Measurements from ENCODE around the gene SERPINB6. TPM values are rescaled to one million over a fixed set of nuclear protein-coding genes. Genes with fewer than 3 reads are reported as not detected.

SERPINB6 gene
- total RNA-seq, 1 experiment from 2014 or later = 39.0 TPM

DNA sequence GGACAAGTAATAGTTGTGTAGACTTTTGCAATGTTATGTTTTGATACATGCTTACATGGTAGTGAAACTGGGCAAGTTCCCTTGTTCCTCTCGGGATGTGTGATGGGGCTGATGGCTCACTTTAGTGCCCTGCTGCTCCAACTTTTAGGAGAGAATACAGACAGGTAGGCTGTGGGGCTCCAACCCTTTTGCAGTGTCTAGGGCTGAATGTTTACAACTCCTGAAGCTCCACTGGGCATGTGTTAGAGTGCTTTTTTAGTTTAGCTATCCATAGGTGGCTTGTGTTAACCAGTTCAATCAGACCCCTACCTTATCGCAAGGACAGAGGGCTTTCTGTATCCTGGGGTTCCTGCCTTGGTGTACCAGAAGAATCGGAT, 33.8 kb downstream of the SERPINB6 start:
- Histone ChIP-seq H3K79me1 (ENCODE audit: insufficient read depth, low read depth, low read length, poor library complexity, severe bottlenecking) (no peaks in the 10 kb centered on the region), H3T11ph (ENCODE audit: low read length) (no peak overlapping the region), H3K27me3 (ENCODE audit: insufficient read depth, low read length) (no peaks in the 10 kb centered on the region), H2AFZ (ENCODE audit: low read length) (no peak overlapping the region), H2BK20ac (ENCODE audit: low read depth, low read length, poor library complexity, severe bottlenecking) (no peak overlapping the region), H2BK5ac (ENCODE audit: insufficient read length, low read length) (no peak overlapping the region), H2BK15ac (ENCODE audit: low read depth, low read length) (no peak overlapping the region), H3K23ac (ENCODE audit: insufficient read length, low read depth, low read length) (no peak overlapping the region), H2BK12ac (ENCODE audit: insufficient read length, low read depth, low read length) (no peak overlapping the region), H3K79me2 (ENCODE audit: insufficient read depth, low read length) (no peaks in the 10 kb centered on the region), H3K9me3 (ENCODE audit: control insufficient read depth, low read depth, low read length) (no peaks in the 10 kb centered on the region), H3K9ac (ENCODE audit: extremely low read depth, insufficient read length, low read length) (no peak overlapping the region), H2AK5ac (ENCODE audit: insufficient read length, low read length) (no peak overlapping the region), H3K14ac (ENCODE audit: insufficient read depth, low read length) (no peak overlapping the region), H3K56ac (ENCODE audit: insufficient read length, low read depth, low read length) (no peak overlapping the region), H4K8ac (replicated peaks; ENCODE audit: insufficient read length, low read depth, low read length) (no peak overlapping the region), H3K18ac (ENCODE audit: insufficient read length, low read depth, low read length) (no peak overlapping the region), H4K91ac (ENCODE audit: insufficient read length, low read depth, low read length) (no peak overlapping the region), H3K4me1 (ENCODE audit: insufficient read depth, low read length) (no peaks in the 10 kb centered on the region), H4K5ac (ENCODE audit: insufficient read length, low read depth, low read length) (no peak overlapping the region), H3K4ac (ENCODE audit: low read depth, low read length) (no peak overlapping the region), H3K27ac (ENCODE audit: insufficient read length, low read depth, low read length) (no peak overlapping the region), H4K20me1 (ENCODE audit: control insufficient read depth, insufficient read depth, insufficient read length) (no peaks in the 10 kb centered on the region), H3K23me2 (ENCODE audit: insufficient read length, low read depth, low read length, poor library complexity, severe bottlenecking) (no peaks in the 10 kb centered on the region), H2BK120ac (ENCODE audit: low read depth, low read length, poor library complexity, severe bottlenecking) (no peak overlapping the region), H3K4me2 (ENCODE audit: insufficient read depth, insufficient read length, low read length) (no peak overlapping the region)
- H3K4me3 Mint-ChIP-seq = no peak overlapping the region
- no peak for DNase-seq
- WGBS (ENCODE audit: extremely low coverage, insufficient read length, low lambda C conversion rate) = no CpG with 5 or more reads among the region's 3 CpGs
- no peaks in the 10 kb centered on the region; the same call in 1 of the 2 replicates for H3K27me3 Mint-ChIP-seq (ENCODE audit: low read depth)
- peak overlapping the region in 1 of 3 experiments; percentile 41; a peak in 1 of 7 replicates for H3K27ac Mint-ChIP-seq
- peaks cover 6 to 9% of the 10 kb centered on the region in 2 experiments for H3K4me1 Mint-ChIP-seq
- peaks cover 5 to 9% (median 7%) of the 10 kb centered on the region in 3 experiments; a peak in 4 of 7 replicates for H3K36me3 Mint-ChIP-seq (ENCODE audit: insufficient read depth in 1 of 3, low read depth in 3 of 3)
- TF ChIP-seq, protein P1, sequence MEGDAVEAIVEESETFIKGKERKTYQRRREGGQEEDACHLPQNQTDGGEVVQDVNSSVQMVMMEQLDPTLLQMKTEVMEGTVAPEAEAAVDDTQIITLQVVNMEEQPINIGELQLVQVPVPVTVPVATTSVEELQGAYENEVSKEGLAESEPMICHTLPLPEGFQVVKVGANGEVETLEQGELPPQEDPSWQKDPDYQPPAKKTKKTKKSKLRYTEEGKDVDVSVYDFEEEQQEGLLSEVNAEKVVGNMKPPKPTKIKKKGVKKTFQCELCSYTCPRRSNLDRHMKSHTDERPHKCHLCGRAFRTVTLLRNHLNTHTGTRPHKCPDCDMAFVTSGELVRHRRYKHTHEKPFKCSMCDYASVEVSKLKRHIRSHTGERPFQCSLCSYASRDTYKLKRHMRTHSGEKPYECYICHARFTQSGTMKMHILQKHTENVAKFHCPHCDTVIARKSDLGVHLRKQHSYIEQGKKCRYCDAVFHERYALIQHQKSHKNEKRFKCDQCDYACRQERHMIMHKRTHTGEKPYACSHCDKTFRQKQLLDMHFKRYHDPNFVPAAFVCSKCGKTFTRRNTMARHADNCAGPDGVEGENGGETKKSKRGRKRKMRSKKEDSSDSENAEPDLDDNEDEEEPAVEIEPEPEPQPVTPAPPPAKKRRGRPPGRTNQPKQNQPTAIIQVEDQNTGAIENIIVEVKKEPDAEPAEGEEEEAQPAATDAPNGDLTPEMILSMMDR (conservative IDR thresholded peaks at IDR 0.05) = no peak
- peaks cover 11% of the 10 kb centered on the region in 2 experiments; a peak in 3 of 5 replicates for H3K9me3 Mint-ChIP-seq

All from H9 (cell line).